Osteocyte (in vitro differentiated cells): ENCODE data around the gene CCDC197. TPM values are rescaled to one million over a fixed set of nuclear protein-coding genes. Genes with fewer than 3 reads are reported as not detected.

ENCODE experiments used
- DNase-seq: peaks from one replicate; pipeline ENCODE4 v3.0.0; 2021; ENCODE audit warnings: mixed read lengths; ENCODE audit not compliant: unreplicated experiment; ENCODE audit errors: extremely low spot score
- H3K27ac Mint-ChIP-seq: one replicate; pipeline ENCODE4 v1.8.0; 2021; ENCODE audit warnings: mild to moderate bottlenecking, mixed read lengths; ENCODE audit not compliant: unreplicated experiment
- H3K27me3 Mint-ChIP-seq: one replicate; pipeline ENCODE4 v1.8.0; 2021; ENCODE audit warnings: mixed read lengths; ENCODE audit not compliant: unreplicated experiment
- H3K36me3 Mint-ChIP-seq: one replicate; pipeline ENCODE4 v1.8.0; 2021; ENCODE audit warnings: mixed read lengths; ENCODE audit not compliant: unreplicated experiment
- H3K4me1 Mint-ChIP-seq: one replicate; pipeline ENCODE4 v1.8.0; 2021; ENCODE audit warnings: mixed read lengths; ENCODE audit not compliant: unreplicated experiment
- H3K4me3 Mint-ChIP-seq: one replicate; pipeline ENCODE4 v1.8.0; 2021; ENCODE audit warnings: mild to moderate bottlenecking, moderate library complexity, mixed read lengths; ENCODE audit not compliant: unreplicated experiment
- H3K9me3 Mint-ChIP-seq: one replicate; pipeline ENCODE4 v1.8.0; 2021; ENCODE audit warnings: mixed read lengths; ENCODE audit not compliant: unreplicated experiment
- CTCF ChIP-seq: fragments of 200-600 bp; sonication (generic); IDR thresholded peaks from 2 replicates; pipeline ENCODE4 v1.5.0; 2021; ENCODE audit warnings: antibody characterized with exemption, mild to moderate bottlenecking, moderate library complexity
- total RNA-seq: library from RNA; stranded (reverse); gene quantifications from 2 replicates; pipeline ENCODE4 v1.2.1, GENCODE V29; 2021

Gene CCDC197
- total RNA-seq, 1 donor from 2014 or later: not detected

- no peaks in the 10 kb centered on the region for H3K36me3 Mint-ChIP-seq
- no peak for DNase-seq
- H3K27ac Mint-ChIP-seq: no peak overlapping the region
- TF ChIP-seq CTCF: no peak
- peaks cover 32% of the 10 kb centered on the region for H3K4me1 Mint-ChIP-seq
- no peak overlapping the region for H3K4me3 Mint-ChIP-seq
- peaks cover 3% of the 10 kb centered on the region for H3K27me3 Mint-ChIP-seq
- peaks cover 5% of the 10 kb centered on the region for H3K9me3 Mint-ChIP-seq
Observed at GRCh38 chr14:93962701-93963601, 34.1 kb upstream of the CCDC197 start.

- no peak overlapping the region for H3K27ac Mint-ChIP-seq
- H3K9me3 Mint-ChIP-seq: peaks cover 5% of the 10 kb centered on the region
- no peak for DNase-seq
- H3K36me3 Mint-ChIP-seq: no peaks in the 10 kb centered on the region
- no peak overlapping the region for H3K4me3 Mint-ChIP-seq
- no peak for TF ChIP-seq CTCF
- H3K4me1 Mint-ChIP-seq: peaks cover 32% of the 10 kb centered on the region
- peaks cover 8% of the 10 kb centered on the region for H3K27me3 Mint-ChIP-seq
Observed at GRCh38 chr14:93963692-93964091, 33.4 kb upstream of the CCDC197 start.

GRCh38 chr14:93964281-93964680, 32.8 kb upstream of the CCDC197 start:
- Mint-ChIP-seq H3K27ac (no peak overlapping the region), H3K4me3 (no peak overlapping the region), H3K4me1 (peaks cover 29% of the 10 kb centered on the region), H3K36me3 (no peaks in the 10 kb centered on the region), H3K9me3 (peaks cover 5% of the 10 kb centered on the region), H3K27me3 (peaks cover 8% of the 10 kb centered on the region)
- no peak for DNase-seq
- no peak for TF ChIP-seq CTCF

GRCh38 chr14:93964820-93965286, 32.2 kb upstream of the CCDC197 start:
- H3K27ac Mint-ChIP-seq: no peak overlapping the region
- DNase-seq: no peak
- H3K27me3 Mint-ChIP-seq: peaks cover 8% of the 10 kb centered on the region
- no peak overlapping the region for H3K4me3 Mint-ChIP-seq
- peaks cover 5% of the 10 kb centered on the region for H3K9me3 Mint-ChIP-seq
- H3K4me1 Mint-ChIP-seq: peaks cover 26% of the 10 kb centered on the region
- no peak for TF ChIP-seq CTCF
- no peaks in the 10 kb centered on the region for H3K36me3 Mint-ChIP-seq

GRCh38 chr14:93965287-93965821, 31.7 kb upstream of the CCDC197 start:
- Mint-ChIP-seq H3K9me3 (peaks cover 5% of the 10 kb centered on the region), H3K4me1 (peaks cover 26% of the 10 kb centered on the region), H3K36me3 (no peaks in the 10 kb centered on the region), H3K27ac (no peak overlapping the region), H3K4me3 (no peak overlapping the region), H3K27me3 (peaks cover 8% of the 10 kb centered on the region)
- TF ChIP-seq CTCF: no peak
- no peak for DNase-seq
